HepG2 (cell line): Measurements from ENCODE around the gene OGA. TPM values are rescaled to one million over a fixed set of nuclear protein-coding genes. Genes with fewer than 3 reads are reported as not detected.

Experiments
- DNMT3B ChIP-seq: conservative IDR thresholded peaks from 2 replicates; pipeline ENCODE4 v1.6.1; 2016; ENCODE audit warnings: missing biosample characterization, control low read depth
- KLF12 ChIP-seq: sonication (generic); formaldehyde crosslinking; IDR thresholded peaks from 2 replicates; pipeline ENCODE4 v1.4.0; 2020; ENCODE audit warnings: missing genetic modification reagents, borderline replicate concordance
- MYC ChIP-seq: sonication (generic); formaldehyde crosslinking; IDR thresholded peaks from 2 replicates; pipeline ENCODE4 v1.9.0; 2021; ENCODE audit warnings: missing genetic modification reagents, borderline replicate concordance
- MZF1 ChIP-seq: sonication (generic); formaldehyde crosslinking; IDR thresholded peaks from 2 replicates; pipeline ENCODE4 v1.8.1; 2023; ENCODE audit warnings: mild to moderate bottlenecking, missing genetic modification reagents, borderline replicate concordance
- NFAT5 ChIP-seq: sonication (generic); formaldehyde crosslinking; IDR thresholded peaks from 2 replicates; pipeline ENCODE4 v1.4.0; 2020; ENCODE audit warnings: missing genetic modification reagents
- NR1H2 ChIP-seq: sonication (generic); formaldehyde crosslinking; IDR thresholded peaks from 2 replicates; pipeline ENCODE4 v1.8.1; 2022; ENCODE audit warnings: low read depth, missing genetic modification reagents, borderline replicate concordance
- NRL ChIP-seq: sonication (generic); formaldehyde crosslinking; IDR thresholded peaks from 2 replicates; pipeline ENCODE4 v1.5.0; 2020; ENCODE audit warnings: missing genetic modification reagents, mild to moderate bottlenecking, moderate library complexity, borderline replicate concordance
- PPARG ChIP-seq: conservative IDR thresholded peaks from 2 replicates; pipeline ENCODE4 v1.6.1; 2016; ENCODE audit warnings: missing biosample characterization, missing genetic modification reagents
- RAD21 ChIP-seq: fragments of 450-650 bp; formaldehyde crosslinking; IDR thresholded peaks from 2 replicates; pipeline ENCODE4 v1.5.0; 2020; ENCODE audit warnings: mild to moderate bottlenecking
- SNRNP70 ChIP-seq: fragments of 200-400 bp; formaldehyde crosslinking; IDR thresholded peaks from 2 replicates; pipeline ENCODE4 v1.6.1; 2017; ENCODE audit warnings: mild to moderate bottlenecking, low read depth, low read length, moderate library complexity
- TBX2 ChIP-seq: sonication (generic); formaldehyde crosslinking; IDR thresholded peaks from 2 replicates; pipeline ENCODE4 v1.5.0; 2020; ENCODE audit warnings: missing genetic modification reagents, mild to moderate bottlenecking, borderline replicate concordance
- TBX3 ChIP-seq: fragments of 450-650 bp; IDR thresholded peaks from 2 replicates; pipeline ENCODE4 v1.6.1; 2017; ENCODE audit warnings: antibody characterized with exemption, mild to moderate bottlenecking, inconsistent platforms, borderline replicate concordance
- U2AF2 ChIP-seq: fragments of 200-400 bp; formaldehyde crosslinking; IDR thresholded peaks from 2 replicates; pipeline ENCODE4 v1.6.1; 2017; ENCODE audit warnings: low read depth, mild to moderate bottlenecking, low read length
- ZNF251 ChIP-seq: sonication (generic); formaldehyde crosslinking; IDR thresholded peaks from 2 replicates; pipeline ENCODE4 v1.9.0; 2021; ENCODE audit warnings: mild to moderate bottlenecking, missing genetic modification reagents
- ZNF441 ChIP-seq: sonication (generic); formaldehyde crosslinking; IDR thresholded peaks from 2 replicates; pipeline ENCODE4 v1.7.0; 2021; ENCODE audit warnings: missing genetic modification reagents, borderline replicate concordance
- ZNF451 ChIP-seq: sonication (generic); formaldehyde crosslinking; IDR thresholded peaks from 2 replicates; pipeline ENCODE4 v1.5.0; 2020; ENCODE audit warnings: mild to moderate bottlenecking, missing genetic modification reagents
- ZNF646 ChIP-seq: sonication (generic); formaldehyde crosslinking; IDR thresholded peaks from 2 replicates; pipeline ENCODE4 v1.9.0; 2021; ENCODE audit warnings: mild to moderate bottlenecking, missing genetic modification reagents
- ZNF781 ChIP-seq: sonication (generic); formaldehyde crosslinking; IDR thresholded peaks from 2 replicates; pipeline ENCODE4 v1.5.1; 2020; ENCODE audit warnings: borderline replicate concordance, mild to moderate bottlenecking, missing genetic modification reagents; ENCODE audit errors: not compliant biosample characterization
- polyA plus RNA-seq, 8 experiments: library from polyadenylated mRNA; depleted of rRNA in 3 of 8; stranded (reverse) in 7 of 8; unstranded in 1 of 8; fragments of >200 nt; fragmentation: Illumina TruSeq in 4 of 8; extraction: Trizol in 4 of 8; gene quantifications; 2 replicates each; pipeline versions ENCODE4 v1.2.1 to v1.2.3, GENCODE V29; 2011 to 2016; ENCODE audit warnings: low read depth in 4 of 8, missing spikeins in 1 of 8, mixed read lengths in 1 of 8; ENCODE audit not compliant: insufficient read depth in 1 of 8
- total RNA-seq, 5 experiments: library from RNA; depleted of rRNA; stranded (reverse); fragments of >200 nt; fragmentation: Illumina TruSeq; extraction: Trizol; gene quantifications; 2 replicates each; pipeline ENCODE4 v1.2.3, GENCODE V29; 2016; ENCODE audit warnings: low read depth in 1 of 5

Gene OGA
- total and polyA plus RNA-seq, 2 of the 13 experiments (the other 11 are each of a cell fraction or from before 2014, with no cell fraction given), result 33.2 to 39.8 TPM

- TF ChIP-seq ZNF646 (CRISPR knock-in tag) (no peak), TBX2 (0 out of 2 replicates have a peak, but pooled peaks have one; percentile 10), NFAT5 (peak; percentile 54; the same call in 1 of the 2 replicates), NRL (CRISPR knock-in tag) (no peak), DNMT3B (CRISPR knock-in tag) (no peak), MZF1 (CRISPR knock-in tag) (no peak), ZNF441 (CRISPR knock-in tag) (peak; percentile 73; the same call in 1 of the 2 replicates), ZNF251 (CRISPR knock-in tag) (no peak), ZNF451 (CRISPR knock-in tag) (no peak), RAD21 (peak; percentile 87), U2AF2 (no peak), KLF12 (CRISPR knock-in tag) (no peak), PPARG (CRISPR knock-in tag) (no peak), MYC (no peak), NR1H2 (CRISPR knock-in tag) (no peak), TBX3 (no peak), SNRNP70 (no peak), ZNF781 (CRISPR knock-in tag) (no peak)
These were observed 22.7 kb upstream of the OGA start (continued) for GRCh38 chr10:101840741-101841453.
